CD4-positive, alpha-beta T cell treated with Interleukin-4 for 4 hours (primary cell): ENCODE data around the gene HLA-A.
A peak's percentile ranks its signal among the peaks of the same experiment; 100 is the strongest.
"Not testable (repeated sequence)": the region's sequence is repeated elsewhere in the genome, so short reads cannot be mapped to it uniquely, and the experiment has no call there.

Source experiments
- DNase-seq: peaks from one replicate; pipeline ENCODE4 v3.0.0-alpha.2; 2020

Gene HLA-A

GRCh38 chr6:29942275-29943052 lies at the start of gene HLA-A:
Gene HLA-A (plus strand): TSS chr6:29942532. CDS start chr6:29942554, 22 bp downstream.
- DNase-seq, result peak; percentile 97

- no peak for DNase-seq
These were observed 49.6 kb upstream of the HLA-A start for GRCh38 chr6:29892696-29893095.

- DNase-seq, result no peak
These were observed 43.1 kb upstream of the HLA-A start for GRCh38 chr6:29899281-29899680.

- no peak for DNase-seq
These were observed 37.0 kb upstream of the HLA-A start for GRCh38 chr6:29905286-29905685.

GRCh38 chr6:29907637-29908340 lies 34.5 kb upstream of the HLA-A start:
- DNase-seq, result no peak

- no peak for DNase-seq
These were observed 34.0 kb upstream of the HLA-A start for GRCh38 chr6:29908341-29908662.

- DNase-seq, result no peak
These were observed 33.6 kb upstream of the HLA-A start for GRCh38 chr6:29908710-29909109.

GRCh38 chr6:29909985-29910384 lies 32.3 kb upstream of the HLA-A start:
- DNase-seq, result no peak

- no peak for DNase-seq
These were observed 29.5 kb upstream of the HLA-A start for GRCh38 chr6:29912840-29913239.

- no peak for DNase-seq
These were observed 25.6 kb upstream of the HLA-A start for GRCh38 chr6:29916741-29917140.

GRCh38 chr6:29917857-29918256 lies 24.5 kb upstream of the HLA-A start:
- DNase-seq, result no peak

GRCh38 chr6:29919506-29920445 lies 22.6 kb upstream of the HLA-A start:
- no peak for DNase-seq

GRCh38 chr6:29924287-29924686 lies 18.0 kb upstream of the HLA-A start:
- no peak for DNase-seq

GRCh38 chr6:29924731-29925130 lies 17.6 kb upstream of the HLA-A start:
- peak; percentile 66 for DNase-seq

- no peak for DNase-seq
These were observed 17.0 kb upstream of the HLA-A start for GRCh38 chr6:29925321-29925720.

GRCh38 chr6:29925727-29926412 lies 16.5 kb upstream of the HLA-A start:
- DNase-seq, result peak; percentile 26

GRCh38 chr6:29926413-29927274 lies 15.7 kb upstream of the HLA-A start:
- peak; percentile 91 for DNase-seq

GRCh38 chr6:29927275-29927569 lies 15.1 kb upstream of the HLA-A start:
- DNase-seq, result no peak

GRCh38 chr6:29927841-29928388 lies 14.4 kb upstream of the HLA-A start:
- DNase-seq, result no peak

- not testable (repeated sequence) for DNase-seq
These were observed 12.3 kb upstream of the HLA-A start for GRCh38 chr6:29930047-29930446.

GRCh38 chr6:29933955-29934354 lies 8.4 kb upstream of the HLA-A start:
- no peak for DNase-seq
